HG02678 (cell line): ENCODE data around the gene DMXL2.
"Not testable (repeated sequence)": the region's sequence is repeated elsewhere in the genome, so short reads cannot be mapped to it uniquely, and the experiment has no call there.

ENCODE experiments used
- ATAC-seq: cut with Tn5 transposase; IDR thresholded peaks from one replicate; pipeline ENCODE4 v1.9.1; 2021; ENCODE audit warnings: mild to moderate bottlenecking, moderate library complexity; ENCODE audit not compliant: unreplicated experiment

The DMXL2 gene

DNA sequence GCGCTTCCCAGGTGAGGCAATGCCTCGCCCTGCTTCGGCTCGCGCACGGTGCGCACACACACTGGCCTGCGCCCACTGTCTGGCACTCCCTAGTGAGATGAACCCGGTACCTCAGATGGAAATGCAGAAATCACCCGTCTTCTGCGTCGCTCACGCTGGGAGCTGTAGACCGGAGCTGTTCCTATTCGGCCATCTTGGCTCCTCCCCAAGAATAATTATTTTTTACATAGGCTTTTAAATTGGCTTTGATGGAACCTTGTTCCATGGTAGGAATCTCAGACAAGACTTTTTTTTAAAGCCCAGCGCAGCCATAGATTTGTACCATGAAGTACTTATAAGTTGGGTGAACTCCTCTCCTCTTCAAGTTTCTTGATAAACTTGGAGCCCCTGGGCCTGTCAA is 199.5 kb downstream of the DMXL2 start:
- ATAC-seq, result not testable (repeated sequence)

DNA sequence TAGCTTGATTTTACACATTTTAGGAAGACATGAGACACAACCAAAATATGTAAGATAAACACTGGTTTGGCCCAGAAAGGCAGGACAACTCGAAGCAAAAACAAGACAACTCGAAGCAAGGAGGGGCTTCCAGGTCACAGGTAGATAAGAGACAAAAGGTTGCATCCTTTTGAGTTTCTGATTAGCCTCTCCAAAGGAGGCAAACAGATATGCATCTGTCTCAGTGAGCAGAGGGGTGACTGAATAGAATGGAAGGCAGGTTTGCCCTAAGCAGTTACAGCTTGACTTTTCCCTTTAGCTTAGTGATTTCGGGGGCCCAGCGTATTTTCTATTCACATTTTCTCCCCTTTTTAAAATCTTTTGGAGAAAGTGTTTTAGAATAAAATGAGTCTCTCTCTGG is 206.4 kb downstream of the DMXL2 start:
- ATAC-seq, result no peak

DNA sequence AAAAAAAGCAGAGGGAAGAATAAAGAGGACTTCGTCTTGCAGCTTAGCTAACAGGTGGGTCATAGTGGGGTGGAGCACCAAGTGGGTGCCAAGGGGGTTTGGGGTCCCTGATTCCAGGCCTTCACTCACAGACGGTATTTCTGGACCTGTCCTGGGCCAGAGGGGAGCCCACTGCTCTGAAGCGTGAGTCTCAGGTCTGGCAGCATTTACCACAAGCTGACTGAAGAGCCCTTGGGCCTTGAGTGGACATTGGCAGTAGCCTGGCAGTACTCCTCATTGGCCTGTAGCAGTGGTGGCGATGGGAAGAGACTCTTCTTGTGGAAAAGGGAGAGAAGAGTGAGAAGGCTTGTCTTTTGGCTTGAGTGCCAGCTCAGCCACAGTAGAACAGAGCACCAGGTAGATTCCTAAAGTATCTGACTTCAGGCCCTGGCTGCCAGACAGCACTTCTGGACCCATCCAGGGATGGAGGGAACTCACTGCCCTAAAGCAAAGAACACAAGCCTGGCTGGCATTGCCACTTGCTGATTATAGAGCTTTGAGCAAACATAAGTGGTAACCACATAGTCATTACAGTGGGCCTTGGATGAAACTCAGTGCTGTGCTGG is 208.2 kb downstream of the DMXL2 start:
- no peak for ATAC-seq

DNA sequence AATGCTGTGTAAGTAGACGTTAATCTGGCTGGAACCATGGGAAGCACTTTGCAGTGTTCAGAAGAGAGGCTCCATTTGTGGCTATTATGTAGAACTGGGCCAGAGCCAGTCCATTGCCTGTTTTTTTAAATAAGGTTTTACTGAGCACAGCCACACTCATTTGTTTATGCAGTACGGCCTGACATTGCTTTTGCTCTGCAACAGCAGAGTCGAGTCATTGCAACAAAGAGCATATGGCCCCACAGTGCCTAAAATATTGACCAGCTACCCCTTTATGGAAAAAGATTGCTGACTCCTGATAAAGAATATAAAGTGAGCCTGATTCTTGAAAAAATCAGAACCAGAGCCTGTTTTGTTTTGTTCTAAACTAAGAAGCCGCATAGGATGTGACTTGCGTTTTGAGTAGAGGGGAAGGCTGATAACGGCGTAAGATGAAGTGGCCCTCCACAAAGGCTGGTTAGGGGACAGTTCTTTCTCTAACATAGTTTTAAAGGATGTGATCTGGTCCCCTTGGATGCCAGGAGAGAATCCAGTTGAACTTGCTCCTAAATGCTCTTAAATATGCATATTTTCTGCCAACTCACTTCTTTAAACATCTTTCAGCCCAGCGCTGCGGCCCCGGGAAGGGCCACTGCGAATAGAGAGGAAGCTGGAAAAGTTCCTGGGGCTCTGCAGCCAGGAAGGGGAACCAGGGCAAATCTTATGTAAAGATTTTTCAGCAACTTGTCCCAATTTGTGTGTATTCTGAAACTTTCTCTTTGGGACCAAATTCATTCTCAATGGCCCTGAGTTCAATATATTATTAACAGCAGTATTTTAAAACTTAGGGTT is 216.7 kb downstream of the DMXL2 start:
- ATAC-seq, result no peak

DNA sequence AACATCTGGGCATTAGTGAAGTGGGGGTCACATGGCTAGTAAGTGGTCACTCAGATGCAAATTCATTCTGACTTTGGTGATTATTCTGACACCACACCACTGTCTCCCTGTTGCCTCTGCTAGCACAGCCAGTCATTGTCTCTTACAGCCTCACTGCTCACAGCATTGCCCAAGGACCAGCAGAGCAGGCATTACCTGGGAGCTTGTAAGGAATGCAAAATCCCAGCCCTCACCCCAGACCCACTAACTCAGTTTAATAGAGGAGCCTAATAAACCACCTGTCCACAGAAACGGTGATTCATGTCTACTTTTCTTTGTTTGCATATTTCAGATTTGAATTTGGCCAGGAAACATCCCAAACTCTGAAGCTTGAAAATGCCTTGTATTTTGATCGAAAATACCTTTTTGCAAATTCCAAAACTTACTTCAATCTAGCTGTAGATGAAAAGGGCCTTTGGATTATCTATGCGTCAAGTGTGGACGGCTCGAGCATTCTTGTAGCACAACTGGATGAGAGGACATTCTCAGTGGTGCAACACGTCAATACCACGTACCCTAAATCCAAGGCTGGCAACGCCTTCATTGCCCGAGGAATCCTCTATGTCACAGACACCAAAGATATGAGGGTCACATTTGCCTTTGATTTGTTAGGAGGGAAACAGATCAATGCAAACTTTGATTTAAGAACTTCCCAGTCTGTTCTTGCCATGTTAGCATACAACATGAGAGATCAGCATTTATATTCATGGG is 218.4 kb downstream of the DMXL2 start:
- ATAC-seq, result no peak

DNA sequence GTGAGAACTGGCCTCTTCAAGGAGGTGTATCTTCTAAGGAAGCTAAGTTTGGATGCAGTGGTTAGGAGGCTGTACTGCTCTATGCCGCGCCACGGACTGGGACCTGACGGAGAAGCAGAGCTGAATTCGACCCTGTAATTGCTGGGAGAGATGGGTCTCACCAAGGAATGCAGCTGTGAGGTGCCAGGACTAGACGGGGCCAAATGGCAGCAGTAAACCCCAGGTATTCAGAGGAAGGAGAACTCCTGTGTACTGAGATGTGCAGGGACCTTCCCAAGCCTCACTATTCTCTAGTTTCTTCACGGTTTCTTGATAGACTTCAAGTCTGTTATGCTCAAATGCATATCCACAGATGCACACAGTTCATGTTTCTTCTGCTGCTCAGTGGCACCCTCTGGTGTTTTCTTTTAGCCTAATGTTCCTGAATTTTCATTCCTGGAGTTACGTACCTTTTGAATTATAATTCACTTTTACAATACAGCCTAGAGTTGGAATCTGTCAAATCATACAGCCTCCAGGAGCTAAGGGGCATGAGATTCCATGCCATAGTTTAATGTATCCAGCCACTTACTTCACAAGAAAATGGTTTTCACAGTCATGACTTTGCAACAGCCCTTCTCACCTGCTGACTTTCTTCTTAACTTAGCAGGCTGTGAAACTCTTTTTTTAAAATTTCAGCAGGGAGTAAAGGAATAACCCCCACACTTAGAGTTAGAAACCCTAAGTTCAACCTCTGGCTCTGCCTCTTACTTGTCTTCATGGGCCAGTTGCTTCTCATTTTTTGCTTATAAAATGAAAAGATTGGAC is 219.3 kb downstream of the DMXL2 start:
- no peak for ATAC-seq

- ATAC-seq, result no peak
Observed at GRCh38 chr15:51401872-51402517, 220.6 kb downstream of the DMXL2 start.

GRCh38 chr15:51401051-51401780 is 221.4 kb downstream of the DMXL2 start:
- no peak for ATAC-seq

GRCh38 chr15:51398626-51399025 is 223.9 kb downstream of the DMXL2 start:
- no peak for ATAC-seq
